Mesendoderm (in vitro differentiated cells): ENCODE measurements around the gene GSE1.
A peak's percentile ranks its signal among the peaks of the same experiment; 100 is the strongest.

ENCODE experiments used
- DNase-seq: peaks from one replicate; pipeline ENCODE4 v3.0.0; 2013
- H2AK5ac ChIP-seq: 2 replicates; pipeline ENCODE4 v1.6.1; 2013; ENCODE audit warnings: low read length, inconsistent platforms
- H2BK120ac ChIP-seq: 2 replicates; pipeline ENCODE4 v1.6.1; 2013; ENCODE audit warnings: low read depth, mild to moderate bottlenecking, low read length, moderate library complexity, mixed read lengths
- H2BK15ac ChIP-seq: replicated peaks from 2 replicates; pipeline ENCODE4 v1.6.1; 2013; ENCODE audit warnings: low read depth, mild to moderate bottlenecking, moderate library complexity
- H2BK5ac ChIP-seq: 2 replicates; pipeline ENCODE4 v1.6.1; 2013; ENCODE audit warnings: low read length, inconsistent platforms
- H3K18ac ChIP-seq: 2 replicates; pipeline ENCODE4 v1.6.1; 2013; ENCODE audit warnings: mild to moderate bottlenecking, low read length, mixed read lengths
- H3K23ac ChIP-seq: one replicate; pipeline ENCODE4 v1.6.1; 2013; ENCODE audit warnings: low read length
- H3K27ac ChIP-seq: 2 replicates; pipeline ENCODE4 v1.5.1; 2013; ENCODE audit warnings: low read depth, mild to moderate bottlenecking, inconsistent platforms, low read length, moderate library complexity
- H3K27me3 ChIP-seq: 2 replicates; pipeline ENCODE4 v1.6.1; 2013; ENCODE audit warnings: low read length, control low read depth, mild to moderate bottlenecking, inconsistent platforms; ENCODE audit not compliant: insufficient read depth, poor library complexity
- H3K36me3 ChIP-seq: 2 replicates; pipeline ENCODE4 v1.6.1; 2013; ENCODE audit warnings: low read length, inconsistent platforms; ENCODE audit not compliant: control insufficient read depth, insufficient read depth
- H3K4ac ChIP-seq: one replicate; pipeline ENCODE4 v1.6.1; 2013; ENCODE audit warnings: low read depth, mild to moderate bottlenecking, low read length, moderate library complexity
- H3K4me1 ChIP-seq: 2 replicates; pipeline ENCODE4 v1.6.1; 2013; ENCODE audit warnings: low read depth, low read length, inconsistent platforms; ENCODE audit not compliant: control insufficient read depth
- H3K4me2 ChIP-seq: 2 replicates; pipeline ENCODE4 v1.6.1; 2013; ENCODE audit warnings: low read length
- H3K4me3 ChIP-seq: 2 replicates; pipeline ENCODE4 v1.5.1; 2013; ENCODE audit warnings: mild to moderate bottlenecking, low read length
- H3K56ac ChIP-seq: one replicate; pipeline ENCODE4 v1.6.1; 2013; ENCODE audit warnings: low read length
- H3K79me1 ChIP-seq: 2 replicates; pipeline ENCODE4 v1.6.1; 2013; ENCODE audit warnings: low read length, inconsistent platforms
- H3K79me2 ChIP-seq: 2 replicates; pipeline ENCODE4 v1.6.1; 2013; ENCODE audit warnings: mild to moderate bottlenecking, low read length; ENCODE audit not compliant: control insufficient read depth, insufficient read depth
- H3K9ac ChIP-seq: 2 replicates; pipeline ENCODE4 v1.6.1; 2013; ENCODE audit warnings: low read length, inconsistent platforms
- H4K5ac ChIP-seq: one replicate; pipeline ENCODE4 v1.6.1; 2013; ENCODE audit warnings: low read length
- H4K8ac ChIP-seq: one replicate; pipeline ENCODE4 v1.6.1; 2013; ENCODE audit warnings: low read depth, mild to moderate bottlenecking, control low read depth, low read length, moderate library complexity
- WGBS: extraction: QIAGEN DNeasy Blood & Tissue Kit; methylation state at CpG from one replicate; pipeline ENCODE4 v1.1.7; 2013; ENCODE audit warnings: low lambda C conversion rate, missing lambda C conversion rate; ENCODE audit not compliant: insufficient coverage; ENCODE audit errors: extremely low coverage; 5-methylcytosine and 5-hydroxymethylcytosine counted together

The GSE1 gene

GRCh38 chr16:85680352-85680944 is 67.3 kb downstream of the GSE1 start:
- Histone ChIP-seq H3K79me2 (peaks cover 2% of the 10 kb centered on the region), H2BK5ac (no peak overlapping the region), H4K5ac (no peak overlapping the region), H3K9ac (no peak overlapping the region), H3K4me3 (no peak overlapping the region), H3K27ac (no peak overlapping the region), H2AK5ac (no peak overlapping the region), H3K36me3 (peaks cover 10% of the 10 kb centered on the region), H3K4me2 (no peak overlapping the region), H2BK15ac (no peak overlapping the region), H3K79me1 (peaks cover 8% of the 10 kb centered on the region), H2BK120ac (no peak overlapping the region), H4K8ac (no peak overlapping the region), H3K18ac (no peak overlapping the region), H3K23ac (no peak overlapping the region), H3K4me1 (no peaks in the 10 kb centered on the region), H3K56ac (no peak overlapping the region), H3K4ac (no peak overlapping the region), H3K27me3 (no peaks in the 10 kb centered on the region)
- DNase-seq: no peak
- no CpG with 5 or more reads among the region's 6 CpGs for WGBS

GRCh38 chr16:85681255-85681654 is 68.1 kb downstream of the GSE1 start:
- H3K27ac ChIP-seq: no peak overlapping the region
- H3K4me2 ChIP-seq: no peak overlapping the region
- H3K27me3 ChIP-seq: no peaks in the 10 kb centered on the region
- H3K4me1 ChIP-seq: no peaks in the 10 kb centered on the region
- peaks cover 2% of the 10 kb centered on the region for H3K79me2 ChIP-seq
- no peak overlapping the region for H2BK120ac ChIP-seq
- peaks cover 8% of the 10 kb centered on the region for H3K36me3 ChIP-seq
- H3K56ac ChIP-seq: no peak overlapping the region
- H4K8ac ChIP-seq: no peak overlapping the region
- no peak overlapping the region for H3K23ac ChIP-seq
- no peak overlapping the region for H2BK5ac ChIP-seq
- no peak overlapping the region for H2AK5ac ChIP-seq
- no peak overlapping the region for H2BK15ac ChIP-seq
- H3K4ac ChIP-seq: no peak overlapping the region
- no peak overlapping the region for H3K4me3 ChIP-seq
- no peak for DNase-seq
- H3K79me1 ChIP-seq: peaks cover 8% of the 10 kb centered on the region
- no peak overlapping the region for H3K9ac ChIP-seq
- WGBS: no CpG with 5 or more reads among the region's 8 CpGs
- no peak overlapping the region for H3K18ac ChIP-seq
- H4K5ac ChIP-seq: no peak overlapping the region

- no peak overlapping the region for H4K5ac ChIP-seq
- H3K4me2 ChIP-seq: no peak overlapping the region
- no peak overlapping the region for H3K27ac ChIP-seq
- peaks cover 5% of the 10 kb centered on the region for H3K79me2 ChIP-seq
- no peak overlapping the region for H3K56ac ChIP-seq
- H3K36me3 ChIP-seq: peaks cover 8% of the 10 kb centered on the region
- H2BK15ac ChIP-seq: no peak overlapping the region
- H3K4me1 ChIP-seq: peaks cover 2% of the 10 kb centered on the region
- H2BK5ac ChIP-seq: no peak overlapping the region
- no peak overlapping the region for H2BK120ac ChIP-seq
- no peak overlapping the region for H3K23ac ChIP-seq
- H2AK5ac ChIP-seq: no peak overlapping the region
- DNase-seq: no peak
- H3K27me3 ChIP-seq: no peaks in the 10 kb centered on the region
- peaks cover 14% of the 10 kb centered on the region for H3K79me1 ChIP-seq
- no peak overlapping the region for H3K4me3 ChIP-seq
- H4K8ac ChIP-seq: no peak overlapping the region
- no CpG with 5 or more reads among the region's 9 CpGs for WGBS
- no peak overlapping the region for H3K4ac ChIP-seq
- no peak overlapping the region for H3K18ac ChIP-seq
- H3K9ac ChIP-seq: no peak overlapping the region
Measured at GRCh38 chr16:85682516-85682915, 69.4 kb downstream of the GSE1 start.

- peaks cover 5% of the 10 kb centered on the region for H3K79me2 ChIP-seq
- peaks cover 5% of the 10 kb centered on the region for H3K36me3 ChIP-seq
- no peak overlapping the region for H2BK15ac ChIP-seq
- no peak overlapping the region for H3K9ac ChIP-seq
- no peak overlapping the region for H4K5ac ChIP-seq
- H3K4me1 ChIP-seq: peaks cover 2% of the 10 kb centered on the region
- H3K56ac ChIP-seq: no peak overlapping the region
- no peak overlapping the region for H2AK5ac ChIP-seq
- H3K4me2 ChIP-seq: no peak overlapping the region
- DNase-seq: peak; percentile 31
- H4K8ac ChIP-seq: no peak overlapping the region
- no peak overlapping the region for H3K23ac ChIP-seq
- no peak overlapping the region for H2BK5ac ChIP-seq
- H3K79me1 ChIP-seq: peaks cover 14% of the 10 kb centered on the region
- H2BK120ac ChIP-seq: no peak overlapping the region
- no peaks in the 10 kb centered on the region for H3K27me3 ChIP-seq
- no peak overlapping the region for H3K4me3 ChIP-seq
- H3K4ac ChIP-seq: no peak overlapping the region
- H3K27ac ChIP-seq: no peak overlapping the region
- no peak overlapping the region for H3K18ac ChIP-seq
Measured at GRCh38 chr16:85683363-85683762, 70.2 kb downstream of the GSE1 start.

GRCh38 chr16:85685251-85685650 is 72.1 kb downstream of the GSE1 start:
- Histone ChIP-seq H3K9ac (no peak overlapping the region), H3K4me2 (no peak overlapping the region), H3K79me1 (peaks cover 14% of the 10 kb centered on the region), H2BK15ac (no peak overlapping the region), H3K27ac (no peak overlapping the region), H4K5ac (no peak overlapping the region), H2BK5ac (no peak overlapping the region), H3K23ac (no peak overlapping the region), H3K36me3 (peaks cover 5% of the 10 kb centered on the region), H3K4ac (no peak overlapping the region), H3K4me1 (peaks cover 2% of the 10 kb centered on the region), H3K79me2 (peaks cover 5% of the 10 kb centered on the region), H3K56ac (no peak overlapping the region), H3K18ac (no peak overlapping the region), H2BK120ac (no peak overlapping the region), H4K8ac (no peak overlapping the region), H2AK5ac (no peak overlapping the region), H3K4me3 (no peak overlapping the region), H3K27me3 (no peaks in the 10 kb centered on the region)
- no peak for DNase-seq
- no CpG with 5 or more reads among the region's 2 CpGs for WGBS

- peaks cover 5% of the 10 kb centered on the region for H3K79me2 ChIP-seq
- H2AK5ac ChIP-seq: no peak overlapping the region
- no peaks in the 10 kb centered on the region for H3K27me3 ChIP-seq
- no peak overlapping the region for H3K56ac ChIP-seq
- H3K18ac ChIP-seq: no peak overlapping the region
- H4K8ac ChIP-seq: no peak overlapping the region
- no peak overlapping the region for H3K27ac ChIP-seq
- H3K9ac ChIP-seq: no peak overlapping the region
- H4K5ac ChIP-seq: no peak overlapping the region
- DNase-seq: no peak
- no CpG with 5 or more reads among the region's 15 CpGs for WGBS
- H3K23ac ChIP-seq: no peak overlapping the region
- H3K36me3 ChIP-seq: no peaks in the 10 kb centered on the region
- H3K4me2 ChIP-seq: no peak overlapping the region
- H2BK120ac ChIP-seq: no peak overlapping the region
- H2BK5ac ChIP-seq: no peak overlapping the region
- no peak overlapping the region for H2BK15ac ChIP-seq
- H3K4me3 ChIP-seq: no peak overlapping the region
- H3K4me1 ChIP-seq: peaks cover 2% of the 10 kb centered on the region
- H3K79me1 ChIP-seq: peaks cover 11% of the 10 kb centered on the region
- no peak overlapping the region for H3K4ac ChIP-seq
Measured at GRCh38 chr16:85686912-85687591, 73.9 kb downstream of the GSE1 start.
